GM19463 (cell line): ENCODE data around the gene MYOZ3.

Experiments used
- ATAC-seq: cut with Tn5 transposase; IDR thresholded peaks from one replicate; pipeline ENCODE4 v1.9.1; 2021; ENCODE audit warnings: mild to moderate bottlenecking, moderate library complexity; ENCODE audit not compliant: unreplicated experiment

The MYOZ3 gene, protein sequence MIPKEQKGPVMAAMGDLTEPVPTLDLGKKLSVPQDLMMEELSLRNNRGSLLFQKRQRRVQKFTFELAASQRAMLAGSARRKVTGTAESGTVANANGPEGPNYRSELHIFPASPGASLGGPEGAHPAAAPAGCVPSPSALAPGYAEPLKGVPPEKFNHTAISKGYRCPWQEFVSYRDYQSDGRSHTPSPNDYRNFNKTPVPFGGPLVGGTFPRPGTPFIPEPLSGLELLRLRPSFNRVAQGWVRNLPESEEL

DNA sequence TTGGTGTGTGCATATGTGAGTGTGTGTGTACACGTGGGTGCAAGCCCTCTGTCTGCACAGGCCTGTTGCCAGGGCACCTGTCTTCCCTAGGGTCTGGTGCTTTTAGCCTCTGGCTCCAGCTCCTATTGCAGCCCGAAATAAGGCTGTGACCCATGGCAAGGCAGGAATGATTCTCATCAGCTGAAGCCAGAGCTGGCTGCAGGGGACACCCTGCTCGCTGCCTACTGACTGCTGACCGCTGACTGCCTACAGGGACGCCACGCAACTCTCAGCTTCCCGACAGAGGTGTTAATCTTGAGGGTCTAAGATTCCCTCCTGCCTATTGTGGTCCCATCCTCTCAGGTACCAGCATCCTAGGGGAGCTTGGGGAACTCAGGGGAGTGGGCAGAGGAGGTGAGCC is at the start of gene MYOZ3:
Gene MYOZ3, plus strand, starts transcription at position 166 of the 400 bp plus-strand sequence. CDS start 1,691 bp downstream, outside the sequence.
- ATAC-seq = no peak

DNA sequence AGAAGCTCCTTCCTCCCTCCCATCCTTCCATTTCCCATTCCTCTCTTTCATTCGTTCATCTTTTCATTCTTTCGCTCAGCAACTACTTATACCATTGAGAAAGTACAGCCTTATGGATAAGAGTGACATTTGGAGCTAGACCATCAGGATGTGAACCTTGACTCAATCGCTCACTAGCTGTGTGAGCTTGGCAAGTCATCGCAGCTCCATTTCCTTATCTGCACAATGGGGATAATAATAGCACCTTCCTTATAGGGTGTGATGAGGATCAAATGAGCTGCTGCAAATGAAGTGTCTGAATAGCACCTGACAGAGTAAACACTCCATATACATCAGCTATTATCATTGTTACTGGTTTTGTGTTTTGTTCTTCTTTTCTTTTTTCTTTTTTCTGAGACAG is 48.6 kb upstream of the MYOZ3 start:
- ATAC-seq = no peak

DNA sequence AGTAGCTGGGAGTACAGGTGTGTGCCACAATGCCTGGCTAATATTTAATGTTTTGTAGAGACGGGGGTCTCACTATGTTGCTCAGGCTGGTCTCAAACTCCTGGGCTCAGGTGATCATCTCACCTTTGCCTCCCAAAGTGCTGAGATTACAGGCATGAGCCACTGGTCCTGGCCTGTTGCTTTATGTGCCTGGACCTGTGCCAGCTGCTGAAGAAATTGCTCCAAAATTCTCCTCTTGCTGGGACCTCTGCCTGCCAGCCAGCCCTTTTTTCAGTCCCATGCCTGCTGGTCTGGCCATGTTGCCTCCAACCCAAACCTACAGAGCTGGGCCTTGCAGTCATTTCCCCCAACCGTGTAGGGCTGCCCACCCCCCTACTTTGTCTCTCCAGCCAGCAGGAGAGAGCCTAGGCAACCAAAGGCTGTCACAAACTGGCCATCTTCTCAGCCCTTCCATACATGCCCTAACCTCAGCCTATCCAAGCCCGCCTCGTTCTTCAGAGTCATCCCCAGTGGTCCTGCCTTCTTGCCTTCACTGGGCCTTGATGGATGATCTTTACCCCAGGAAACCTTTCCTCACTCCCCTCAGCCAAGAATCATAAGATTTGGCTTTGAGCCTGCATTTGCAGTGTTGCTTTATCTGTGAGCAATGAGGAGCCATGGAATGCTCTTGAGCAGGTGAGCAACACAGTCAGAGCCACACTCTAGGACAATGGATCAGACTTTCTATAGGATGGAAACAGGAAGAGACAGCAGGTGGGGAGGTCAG is 48.0 kb upstream of the MYOZ3 start:
- ATAC-seq = no peak

DNA sequence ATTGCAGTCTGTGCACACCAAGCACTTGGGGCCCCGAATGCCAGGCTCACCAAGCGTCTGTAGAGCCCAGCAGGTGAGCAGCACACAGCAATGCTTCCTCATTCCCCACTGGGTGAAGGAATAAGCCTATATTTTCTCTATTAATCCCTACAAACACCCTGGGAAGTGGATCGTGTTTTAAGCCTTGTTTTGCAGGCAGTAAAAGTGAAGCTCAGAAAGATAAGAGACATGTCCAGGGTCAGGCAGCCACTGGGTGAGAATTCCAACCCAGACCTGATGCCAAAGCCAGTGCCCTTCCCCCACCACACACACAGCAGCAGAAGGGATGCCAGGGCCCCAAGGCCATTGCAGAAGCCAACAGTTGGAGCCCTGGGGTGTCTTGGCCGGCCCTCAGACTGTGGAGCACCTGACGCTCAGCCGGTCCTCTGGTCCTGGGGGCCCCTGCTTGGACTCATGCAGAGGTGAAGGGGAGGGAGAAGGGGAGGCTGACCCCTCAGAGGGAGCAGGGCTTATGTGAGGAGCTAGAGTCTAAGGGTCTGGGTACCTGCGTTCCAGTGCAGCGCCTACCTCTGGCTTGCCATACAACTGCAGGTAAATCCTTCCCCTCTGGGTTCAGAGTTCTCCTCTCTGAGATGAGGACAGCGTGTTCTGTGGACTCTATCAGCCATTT is 46.9 kb upstream of the MYOZ3 start:
- ATAC-seq = no peak

DNA sequence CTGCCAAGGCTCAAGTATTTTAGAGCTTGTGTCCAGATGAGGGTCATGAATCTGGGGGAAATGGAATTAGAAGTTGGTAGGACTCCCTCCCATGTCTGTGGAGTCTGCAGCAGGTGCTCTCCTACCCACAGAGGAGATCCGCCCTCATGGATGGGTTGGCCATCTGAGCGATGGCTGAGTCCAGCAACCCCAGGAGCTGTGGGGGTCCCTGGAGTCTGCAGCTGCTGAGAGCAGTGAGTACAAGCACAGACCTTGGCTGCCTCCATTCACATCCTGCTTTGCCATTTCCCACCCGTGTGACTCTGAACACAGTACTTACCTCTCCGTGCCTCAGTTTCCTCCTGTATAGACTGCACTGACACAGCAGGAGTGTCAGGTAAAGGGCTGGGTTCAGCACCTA is 46.4 kb upstream of the MYOZ3 start:
- ATAC-seq = no peak

DNA sequence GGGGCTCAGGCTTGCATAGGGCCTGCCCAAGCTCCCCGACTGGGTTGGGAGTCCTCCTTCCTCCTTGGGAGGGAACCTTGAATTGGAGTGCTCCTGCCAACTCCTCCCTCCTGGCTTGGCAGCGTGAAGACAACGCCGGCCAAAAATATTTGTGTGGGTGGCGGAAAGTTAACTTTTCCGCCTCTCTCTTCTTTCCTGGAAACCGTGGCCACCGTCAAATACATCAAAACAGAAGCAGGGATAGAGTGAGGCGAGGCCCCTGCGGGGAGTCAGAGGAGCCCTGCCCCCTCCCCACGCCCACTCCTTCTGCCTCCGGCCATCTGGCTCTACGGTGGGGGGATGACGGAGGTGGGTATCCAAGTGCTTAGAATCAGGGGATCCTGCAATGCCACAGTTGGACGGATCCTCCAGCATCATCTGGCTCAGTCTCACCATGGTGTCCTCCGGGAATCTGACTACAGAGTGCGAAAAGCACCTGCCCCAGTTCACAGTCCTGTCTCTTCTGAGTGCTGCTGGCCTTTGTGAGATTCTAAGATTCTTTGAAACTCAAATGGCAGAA is 45.8 kb upstream of the MYOZ3 start:
- no peak for ATAC-seq

DNA sequence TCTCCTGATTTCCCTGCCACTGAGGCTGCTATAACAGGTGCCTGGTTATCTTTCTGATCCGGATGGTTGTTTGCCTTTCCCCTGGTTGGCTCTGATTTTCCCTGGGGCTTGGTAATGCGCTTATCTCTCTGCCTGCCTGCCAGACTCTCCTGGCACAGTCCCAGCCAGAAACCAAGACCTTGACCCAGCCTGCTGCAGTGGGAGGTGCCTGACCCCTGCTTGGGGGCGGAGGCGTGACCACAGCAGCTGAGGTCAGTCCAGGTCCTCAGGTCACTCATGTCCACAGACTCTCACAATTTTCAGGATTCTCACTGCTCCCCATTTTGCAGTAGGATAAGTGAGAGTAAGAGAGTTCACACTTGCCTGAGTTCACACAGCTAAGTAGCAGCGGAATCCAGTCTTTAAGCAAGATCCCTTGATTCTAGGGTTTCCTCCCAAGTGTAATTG is 45.0 kb upstream of the MYOZ3 start:
- no peak for ATAC-seq

DNA sequence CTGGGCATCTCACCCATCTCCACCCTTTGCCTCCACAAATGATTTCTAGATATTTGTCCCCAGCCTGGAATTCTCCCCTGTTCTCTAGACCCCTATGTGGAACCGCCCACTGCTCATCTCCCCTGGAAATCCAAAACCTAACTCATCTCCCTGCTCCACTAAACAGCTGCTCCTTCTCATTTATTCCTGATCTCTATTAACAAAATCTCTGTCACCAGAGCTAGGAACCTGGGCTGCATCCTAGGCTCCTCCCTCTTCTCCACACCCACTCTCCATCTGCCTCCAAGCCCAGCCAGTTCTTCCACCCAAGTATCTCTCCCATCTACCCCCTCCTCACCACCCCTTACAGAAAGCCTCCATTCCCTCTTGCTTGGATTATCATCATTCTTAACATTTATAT is 44.5 kb upstream of the MYOZ3 start:
- no peak for ATAC-seq

DNA sequence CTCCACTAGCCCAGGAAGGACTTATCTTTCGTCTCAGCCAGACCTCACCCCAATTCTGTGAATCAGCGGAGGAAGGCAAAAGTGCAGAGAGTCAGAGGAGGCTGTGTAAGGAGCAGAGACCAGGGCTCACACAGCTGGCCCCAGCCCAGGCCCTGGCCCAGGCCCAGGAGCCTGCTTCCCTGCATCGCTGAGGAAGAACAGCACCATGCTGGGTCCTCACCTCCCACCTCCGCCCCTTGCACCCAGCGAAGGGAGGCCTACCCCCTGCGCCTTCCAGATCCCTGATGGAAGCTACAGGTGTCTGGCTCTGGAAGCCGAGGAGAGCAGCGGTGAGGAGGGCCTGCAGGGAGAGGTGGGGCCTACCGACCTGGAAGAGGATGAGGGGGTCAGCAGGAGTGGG is 42.9 kb upstream of the MYOZ3 start:
- ATAC-seq = no peak

DNA sequence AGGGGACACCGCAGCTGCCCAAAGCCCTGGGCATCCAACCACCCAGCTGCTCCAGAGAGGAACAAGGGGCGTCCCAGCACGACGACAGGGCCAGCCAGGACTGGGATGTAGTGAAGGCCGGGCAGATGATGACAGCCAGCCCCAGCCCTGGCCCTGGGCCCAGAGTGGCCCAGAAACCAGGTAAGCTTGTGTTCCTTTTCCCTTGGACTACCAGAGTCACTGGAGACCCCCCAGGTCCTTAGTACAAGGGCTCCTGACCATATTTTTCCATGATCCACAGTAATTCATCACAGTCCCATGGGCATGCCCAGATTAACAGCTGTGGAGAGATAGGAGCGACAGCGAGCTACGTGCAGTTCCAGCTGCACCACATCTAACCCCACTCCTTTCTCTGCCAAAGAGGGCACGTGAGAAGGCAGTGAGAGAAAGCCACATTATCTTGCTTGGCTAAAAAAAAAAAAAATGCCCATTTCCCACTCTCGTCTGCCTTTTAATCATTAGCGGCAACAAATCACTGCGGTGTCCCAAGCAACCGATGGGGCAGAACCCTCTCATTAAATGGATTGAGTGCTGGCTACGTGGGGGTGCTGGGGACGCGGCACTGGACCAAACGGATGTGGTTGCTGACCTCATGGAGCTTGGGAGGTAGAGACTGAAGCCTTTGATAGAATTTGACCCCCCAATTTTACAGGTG is 42.3 kb upstream of the MYOZ3 start:
- ATAC-seq = no peak

DNA sequence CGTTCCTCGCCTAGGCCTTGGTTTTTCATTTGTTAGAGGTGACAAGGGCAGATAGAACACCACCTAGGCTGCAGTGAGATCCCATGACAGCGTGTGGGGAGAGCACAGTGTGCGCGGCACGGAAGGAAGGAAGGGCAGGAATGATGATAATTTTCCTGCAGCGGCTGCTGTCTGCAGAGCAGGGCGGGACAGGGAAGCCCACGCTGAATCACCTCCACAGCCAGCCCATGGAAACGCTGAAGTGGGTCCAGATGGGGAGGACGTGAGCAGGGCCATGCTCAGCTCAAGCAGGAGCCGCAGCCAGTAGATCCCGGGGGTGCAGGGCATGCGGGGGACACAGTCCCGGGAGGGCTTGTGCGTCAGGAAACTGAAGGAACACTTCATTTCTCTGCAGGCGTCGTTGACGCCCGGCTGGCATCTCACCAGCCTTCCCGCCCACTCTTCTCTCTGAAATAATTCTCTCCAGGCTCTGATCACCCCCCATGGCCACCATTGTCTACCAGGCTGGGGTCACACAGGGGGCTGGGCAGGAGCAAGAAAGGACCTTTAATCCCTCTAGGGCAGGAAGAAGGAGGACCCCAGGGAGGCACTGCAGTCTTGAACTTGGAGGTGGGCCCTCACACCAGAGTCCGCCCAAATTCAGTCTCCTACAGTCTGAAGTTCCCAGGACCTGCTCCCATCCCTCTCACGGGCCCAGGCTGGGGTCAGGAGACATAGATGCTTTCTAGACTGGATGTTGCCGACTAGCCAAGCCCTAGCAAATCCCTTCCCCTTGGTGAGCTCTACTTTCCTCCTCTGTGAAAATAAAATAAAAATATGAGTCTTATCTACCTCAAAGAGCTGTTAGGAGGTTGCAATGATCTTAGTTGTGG is 41.5 kb upstream of the MYOZ3 start:
- ATAC-seq = no peak

DNA sequence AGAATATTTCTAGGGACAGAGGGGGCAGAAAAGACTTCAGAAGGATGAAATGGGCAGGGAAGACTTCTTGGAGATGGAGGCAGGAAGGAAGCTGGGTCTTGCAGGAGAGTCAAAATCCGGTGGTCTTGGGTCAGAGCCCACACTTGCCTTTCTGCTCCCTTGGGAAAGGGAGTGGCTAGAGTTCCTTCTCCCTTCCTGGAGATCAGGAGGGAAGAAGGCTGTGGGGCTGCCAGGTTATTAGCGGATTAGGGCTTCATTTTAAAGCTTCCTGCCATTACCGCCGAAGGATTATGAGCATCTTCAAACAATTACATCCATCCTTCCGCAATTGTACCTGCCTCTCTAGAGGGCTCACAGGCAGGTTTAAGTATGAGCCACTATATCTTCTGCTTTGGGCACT is 39.8 kb upstream of the MYOZ3 start:
- no peak for ATAC-seq

DNA sequence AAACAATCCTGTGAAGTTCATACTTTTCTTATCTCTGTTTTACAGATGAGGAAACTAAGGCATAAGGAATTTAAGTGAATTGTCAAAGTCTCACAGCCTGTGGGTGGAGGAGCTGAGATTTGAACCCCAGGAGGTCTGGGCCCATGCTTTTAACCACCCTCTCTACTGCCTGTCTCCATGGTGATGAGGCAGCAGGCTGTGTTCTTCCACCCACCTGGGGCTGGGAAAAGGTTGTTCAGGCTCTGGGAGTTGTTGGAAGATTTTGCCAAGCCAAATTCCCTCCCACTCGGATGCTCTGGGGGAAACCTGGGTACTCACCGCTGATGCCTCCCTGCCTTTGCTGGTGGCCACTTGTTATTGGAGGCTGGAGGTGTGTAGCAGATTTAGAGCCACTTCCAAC is 38.9 kb upstream of the MYOZ3 start:
- no peak for ATAC-seq

DNA sequence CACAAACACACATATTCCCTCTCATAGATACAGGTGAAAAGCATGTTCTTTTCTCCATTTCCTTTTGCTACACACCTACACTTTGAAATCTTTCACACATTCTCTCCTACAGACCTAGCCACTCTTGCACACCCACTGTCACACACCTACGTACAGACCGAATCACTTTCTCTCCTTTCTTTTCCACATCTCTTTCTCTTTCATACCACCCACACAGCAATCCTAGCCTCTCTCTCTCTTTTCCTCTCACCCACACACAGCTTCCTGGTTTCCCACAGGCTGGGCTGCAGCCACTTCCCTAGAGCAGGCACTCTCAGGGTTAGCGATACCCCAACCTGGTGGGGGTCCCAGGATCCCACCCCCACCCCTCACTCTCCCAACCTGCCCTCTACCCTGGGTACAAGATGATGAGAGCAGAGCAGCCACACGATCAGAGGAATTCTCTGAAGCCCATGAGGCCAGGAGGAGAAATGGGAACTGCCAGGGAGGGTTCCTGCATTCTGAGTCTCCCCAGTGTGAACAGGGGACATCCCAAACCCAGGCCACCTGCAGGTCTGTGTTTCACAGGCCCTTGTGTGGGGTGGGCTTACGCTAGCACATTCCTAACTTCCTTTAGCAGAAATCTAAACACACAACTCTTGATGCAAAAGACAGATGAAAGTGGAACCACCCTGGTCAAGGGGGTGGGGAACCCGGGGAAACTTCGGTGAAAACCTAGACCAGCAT is 37.7 kb upstream of the MYOZ3 start:
- ATAC-seq = no peak

DNA sequence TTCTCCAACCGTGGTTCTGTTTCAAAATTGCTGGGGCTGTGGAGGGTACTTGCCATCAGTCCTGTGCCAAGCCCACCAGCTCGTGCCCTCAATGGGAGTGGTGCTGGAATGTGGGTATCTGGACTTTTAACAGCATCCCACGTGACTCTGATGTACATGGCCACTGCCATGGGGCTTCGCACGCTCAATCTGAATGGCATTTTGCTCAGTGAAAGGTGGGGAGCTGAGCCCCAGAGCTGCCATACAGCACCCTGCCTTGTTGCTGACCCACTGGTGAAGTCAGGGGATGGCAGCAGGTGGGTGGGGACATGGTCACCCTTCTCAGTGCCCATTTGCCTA is 37.2 kb upstream of the MYOZ3 start:
- ATAC-seq = no peak

DNA sequence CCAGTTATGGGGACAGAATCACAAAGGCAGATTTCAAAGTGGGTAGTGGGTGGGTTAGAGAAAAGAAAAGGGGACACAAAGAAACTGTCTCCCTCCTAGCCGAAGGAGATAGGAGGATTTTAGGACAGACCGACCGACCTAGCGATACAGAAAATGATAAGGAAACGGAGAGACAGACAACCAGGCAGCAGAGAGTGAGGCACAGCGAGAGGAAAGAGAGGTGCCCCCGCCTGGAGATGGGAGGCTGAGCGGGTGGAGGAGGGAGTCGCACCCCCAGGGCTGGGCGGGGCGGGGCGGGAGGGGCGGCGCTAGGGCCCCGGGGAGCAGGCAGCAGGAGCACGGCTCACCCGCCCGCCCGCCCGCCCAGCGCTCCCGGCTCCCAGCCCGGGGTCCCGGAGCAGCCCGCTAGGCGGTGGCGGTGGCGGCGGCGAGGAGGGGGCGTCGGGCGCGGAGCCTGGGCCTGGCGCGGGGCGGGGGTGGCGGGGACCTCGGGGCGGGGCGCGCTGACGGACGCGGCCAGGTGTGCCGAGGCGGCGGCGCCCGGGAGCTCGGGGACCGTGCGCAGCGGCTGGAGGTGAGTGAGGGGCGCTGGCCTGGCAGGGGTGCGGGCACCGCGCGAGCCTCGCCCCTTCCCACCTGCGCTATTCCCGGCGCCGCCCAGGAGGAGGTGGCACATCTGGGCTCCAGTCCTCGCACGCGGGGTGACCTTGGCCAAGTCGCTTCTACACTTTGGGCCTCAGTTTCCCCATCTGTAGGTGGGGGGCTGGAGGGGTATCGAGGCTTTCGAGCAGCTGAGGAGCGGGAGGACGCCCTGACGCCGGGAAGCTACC is 36.5 kb upstream of the MYOZ3 start:
- ATAC-seq = peak; percentile 37

DNA sequence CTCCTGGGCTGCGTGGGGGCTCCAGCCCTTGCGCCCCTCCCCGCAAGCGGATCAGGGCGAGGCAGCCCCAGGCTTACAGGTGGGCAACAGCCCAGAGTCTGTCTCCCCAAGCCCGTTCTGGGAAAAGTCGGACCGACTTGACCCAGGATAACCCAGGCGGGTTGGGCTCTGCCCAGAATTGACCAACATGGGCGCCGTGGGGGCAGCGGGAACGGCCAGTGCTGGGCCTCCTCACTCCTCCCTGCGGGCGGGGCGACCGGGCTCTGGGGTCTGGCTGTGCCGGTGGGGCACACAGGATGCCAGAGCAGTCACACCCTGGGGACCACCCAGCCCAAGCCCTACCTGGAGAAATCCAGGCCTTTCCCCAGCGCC is 35.9 kb upstream of the MYOZ3 start:
- ATAC-seq = no peak

DNA sequence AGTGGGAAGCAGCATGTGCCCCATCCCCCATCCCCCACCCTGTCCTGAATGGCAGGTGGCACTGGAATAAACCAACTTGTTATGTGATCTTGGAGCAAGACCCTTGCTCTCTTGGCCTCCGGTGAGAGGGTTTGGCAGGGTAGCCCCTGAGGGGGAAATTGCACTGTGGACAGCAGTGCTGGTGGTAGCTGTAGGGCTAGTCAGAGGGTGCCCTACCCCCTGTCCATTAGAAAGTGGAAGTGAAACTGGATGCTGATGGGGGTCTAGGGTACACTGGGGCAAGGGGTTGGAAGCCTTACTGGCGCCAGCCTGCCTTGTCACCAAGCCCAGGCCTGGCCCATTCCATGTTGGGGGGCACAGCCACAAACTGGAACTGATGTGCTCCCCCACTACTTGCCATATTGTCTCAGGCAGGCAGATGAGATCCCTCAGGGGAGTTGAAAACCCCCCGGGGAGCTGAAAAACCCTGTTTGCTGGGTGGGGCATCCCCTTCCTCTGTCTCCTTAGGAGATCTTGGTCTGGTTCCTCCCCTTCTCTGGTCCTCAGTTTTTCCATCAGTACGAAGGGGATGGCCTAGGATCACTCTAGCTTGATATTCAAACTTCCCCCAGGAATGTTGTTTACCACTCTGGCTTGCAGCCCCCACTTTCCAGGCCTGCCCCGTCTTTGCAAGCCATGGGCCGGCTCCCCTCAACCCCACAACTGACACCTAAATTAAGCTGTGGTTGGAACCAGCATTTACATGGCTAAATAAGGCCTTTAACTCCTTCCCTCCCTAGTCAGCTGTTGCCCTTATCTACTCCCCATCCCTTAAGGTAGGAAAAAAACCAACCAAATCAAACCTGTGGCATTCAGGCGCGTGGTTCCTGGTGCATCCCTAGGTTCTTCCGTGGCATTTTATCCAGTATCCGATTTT is 35.0 kb upstream of the MYOZ3 start:
- peak; percentile 46 for ATAC-seq
